HL-60 (cell line): ENCODE data around the gene DLG3.

Source experiments
- GABPA ChIP-seq: IDR thresholded peaks from 2 replicates; pipeline ENCODE4 v1.6.1; 2012; ENCODE audit warnings: low read depth
- POLR2AphosphoS5 ChIP-seq: IDR thresholded peaks from 2 replicates; pipeline ENCODE4 v1.6.1; 2012; ENCODE audit warnings: low read depth
- TF ChIP-seq, protein P1 (sequence below): IDR thresholded peaks from one replicate; pipeline ENCODE4 v1.5.1; 2011; ENCODE audit warnings: low read length, control low read depth, inconsistent platforms; ENCODE audit not compliant: insufficient read depth
- TF ChIP-seq, protein P2 (sequence below): IDR thresholded peaks from 2 replicates; pipeline ENCODE4 v1.6.1; 2012; ENCODE audit warnings: low read depth; ENCODE audit not compliant: insufficient replicate concordance

GRCh38 chrX:70468709-70469108 is 24.1 kb downstream of the DLG3 start:
- TF ChIP-seq, protein P1, sequence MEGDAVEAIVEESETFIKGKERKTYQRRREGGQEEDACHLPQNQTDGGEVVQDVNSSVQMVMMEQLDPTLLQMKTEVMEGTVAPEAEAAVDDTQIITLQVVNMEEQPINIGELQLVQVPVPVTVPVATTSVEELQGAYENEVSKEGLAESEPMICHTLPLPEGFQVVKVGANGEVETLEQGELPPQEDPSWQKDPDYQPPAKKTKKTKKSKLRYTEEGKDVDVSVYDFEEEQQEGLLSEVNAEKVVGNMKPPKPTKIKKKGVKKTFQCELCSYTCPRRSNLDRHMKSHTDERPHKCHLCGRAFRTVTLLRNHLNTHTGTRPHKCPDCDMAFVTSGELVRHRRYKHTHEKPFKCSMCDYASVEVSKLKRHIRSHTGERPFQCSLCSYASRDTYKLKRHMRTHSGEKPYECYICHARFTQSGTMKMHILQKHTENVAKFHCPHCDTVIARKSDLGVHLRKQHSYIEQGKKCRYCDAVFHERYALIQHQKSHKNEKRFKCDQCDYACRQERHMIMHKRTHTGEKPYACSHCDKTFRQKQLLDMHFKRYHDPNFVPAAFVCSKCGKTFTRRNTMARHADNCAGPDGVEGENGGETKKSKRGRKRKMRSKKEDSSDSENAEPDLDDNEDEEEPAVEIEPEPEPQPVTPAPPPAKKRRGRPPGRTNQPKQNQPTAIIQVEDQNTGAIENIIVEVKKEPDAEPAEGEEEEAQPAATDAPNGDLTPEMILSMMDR, result no peak
- TF ChIP-seq, protein P2, sequence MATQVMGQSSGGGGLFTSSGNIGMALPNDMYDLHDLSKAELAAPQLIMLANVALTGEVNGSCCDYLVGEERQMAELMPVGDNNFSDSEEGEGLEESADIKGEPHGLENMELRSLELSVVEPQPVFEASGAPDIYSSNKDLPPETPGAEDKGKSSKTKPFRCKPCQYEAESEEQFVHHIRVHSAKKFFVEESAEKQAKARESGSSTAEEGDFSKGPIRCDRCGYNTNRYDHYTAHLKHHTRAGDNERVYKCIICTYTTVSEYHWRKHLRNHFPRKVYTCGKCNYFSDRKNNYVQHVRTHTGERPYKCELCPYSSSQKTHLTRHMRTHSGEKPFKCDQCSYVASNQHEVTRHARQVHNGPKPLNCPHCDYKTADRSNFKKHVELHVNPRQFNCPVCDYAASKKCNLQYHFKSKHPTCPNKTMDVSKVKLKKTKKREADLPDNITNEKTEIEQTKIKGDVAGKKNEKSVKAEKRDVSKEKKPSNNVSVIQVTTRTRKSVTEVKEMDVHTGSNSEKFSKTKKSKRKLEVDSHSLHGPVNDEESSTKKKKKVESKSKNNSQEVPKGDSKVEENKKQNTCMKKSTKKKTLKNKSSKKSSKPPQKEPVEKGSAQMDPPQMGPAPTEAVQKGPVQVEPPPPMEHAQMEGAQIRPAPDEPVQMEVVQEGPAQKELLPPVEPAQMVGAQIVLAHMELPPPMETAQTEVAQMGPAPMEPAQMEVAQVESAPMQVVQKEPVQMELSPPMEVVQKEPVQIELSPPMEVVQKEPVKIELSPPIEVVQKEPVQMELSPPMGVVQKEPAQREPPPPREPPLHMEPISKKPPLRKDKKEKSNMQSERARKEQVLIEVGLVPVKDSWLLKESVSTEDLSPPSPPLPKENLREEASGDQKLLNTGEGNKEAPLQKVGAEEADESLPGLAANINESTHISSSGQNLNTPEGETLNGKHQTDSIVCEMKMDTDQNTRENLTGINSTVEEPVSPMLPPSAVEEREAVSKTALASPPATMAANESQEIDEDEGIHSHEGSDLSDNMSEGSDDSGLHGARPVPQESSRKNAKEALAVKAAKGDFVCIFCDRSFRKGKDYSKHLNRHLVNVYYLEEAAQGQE, result no peak
- TF ChIP-seq POLR2AphosphoS5, result no peak
- no peak for TF ChIP-seq GABPA
